Neural cell (in vitro differentiated cells): Measurements from ENCODE around the gene GPR15LG. TPM values are rescaled to one million over a fixed set of nuclear protein-coding genes. Genes with fewer than 3 reads are reported as not detected.

Source experiments
- H2AFZ ChIP-seq: fragments of 200-600, 300-800 bp; sonication (generic), shearing (Covaris generic); 2 replicates; pipeline ENCODE4 v1.6.0; 2014; ENCODE audit warnings: low read depth, mild to moderate bottlenecking, antibody characterized with exemption, low read length, moderate library complexity
- H3F3A ChIP-seq: fragments of 200-600 bp; shearing (Covaris generic); 2 replicates; pipeline ENCODE4 v1.6.1; 2016; ENCODE audit warnings: mild to moderate bottlenecking, moderate library complexity, mixed read lengths, antibody characterized with exemption, low read length; ENCODE audit not compliant: insufficient read depth, poor library complexity, severe bottlenecking
- H3K27ac ChIP-seq: fragments of 200-600, 300-800 bp; sonication (generic), shearing (Covaris generic); 2 replicates; pipeline ENCODE4 v1.5.1; 2014; ENCODE audit warnings: mild to moderate bottlenecking, low read length, moderate library complexity
- H3K27me3 ChIP-seq: fragments of 300-800, 200-600 bp; sonication (generic), shearing (Covaris generic); 2 replicates; pipeline ENCODE4 v1.6.0; 2014; ENCODE audit warnings: mild to moderate bottlenecking, low read depth, low read length, moderate library complexity; ENCODE audit not compliant: insufficient read depth
- H3K36me3 ChIP-seq: fragments of 300-800, 200-600 bp; sonication (generic), shearing (Covaris generic); 2 replicates; pipeline ENCODE4 v1.5.1; 2014; ENCODE audit warnings: mild to moderate bottlenecking, antibody characterized with exemption, low read length, moderate library complexity; ENCODE audit not compliant: insufficient read depth
- H3K4me2 ChIP-seq: fragments of 300-800, 200-600 bp; sonication (generic), shearing (Covaris generic); 2 replicates; pipeline ENCODE4 v1.6.0; 2014; ENCODE audit warnings: mild to moderate bottlenecking, low read length
- H3K4me3 ChIP-seq: fragments of 300-800, 200-600 bp; sonication (generic), shearing (Covaris generic); 2 replicates; pipeline ENCODE4 v1.5.1; 2014; ENCODE audit warnings: mild to moderate bottlenecking, low read length, moderate library complexity
- H3K79me2 ChIP-seq: fragments of 200-600 bp; shearing (Covaris generic); replicated peaks from 2 replicates; pipeline ENCODE4 v1.6.0; 2014; ENCODE audit warnings: mild to moderate bottlenecking, low read length, moderate library complexity; ENCODE audit not compliant: insufficient read depth
- H3K9ac ChIP-seq: fragments of 300-800, 200-600 bp; sonication (generic), shearing (Covaris generic); 2 replicates; pipeline ENCODE4 v1.6.1; 2016; ENCODE audit warnings: mild to moderate bottlenecking, low read length, mixed read lengths
- H3K9me2 ChIP-seq: fragments of 200-600 bp; shearing (Covaris generic); 2 replicates; pipeline ENCODE4 v1.6.1; 2016; ENCODE audit warnings: mild to moderate bottlenecking, low read length, mixed read lengths; ENCODE audit not compliant: insufficient read depth
- H3K9me3 ChIP-seq: fragments of 200-600, 300-800 bp; sonication (generic), shearing (Covaris generic); 2 replicates; pipeline ENCODE4 v1.6.1; 2016; ENCODE audit warnings: mild to moderate bottlenecking, mixed run types, low read length, moderate library complexity, mixed read lengths
- H4K20me1 ChIP-seq: fragments of 200-600 bp; shearing (Covaris generic); 2 replicates; pipeline ENCODE4 v1.6.1; 2016; ENCODE audit warnings: mild to moderate bottlenecking, mixed run types; ENCODE audit not compliant: insufficient read depth
- EP300 ChIP-seq: fragments of 450-650 bp; conservative IDR thresholded peaks from 2 replicates; pipeline ENCODE4 v1.6.1; 2014; ENCODE audit warnings: antibody characterized with exemption, mild to moderate bottlenecking, moderate library complexity; ENCODE audit not compliant: poor library complexity, severe bottlenecking
- EZH2 ChIP-seq: fragments of 200-600, 300-800 bp; shearing (Covaris generic), sonication (generic); IDR thresholded peaks from 2 replicates; pipeline ENCODE4 v1.6.1; 2014; ENCODE audit warnings: antibody characterized with exemption, low read length, borderline replicate concordance, mild to moderate bottlenecking; ENCODE audit not compliant: insufficient read depth, poor library complexity, severe bottlenecking
- MXI1 ChIP-seq: fragments of 450-650 bp; conservative IDR thresholded peaks from 2 replicates; pipeline ENCODE4 v1.6.1; 2014; ENCODE audit warnings: antibody characterized with exemption, mild to moderate bottlenecking; ENCODE audit not compliant: poor library complexity, severe bottlenecking
- POLR2AphosphoS5 ChIP-seq: IDR thresholded peaks from 2 replicates; pipeline ENCODE4 v1.6.1; 2012
- RAD21 ChIP-seq: fragments of 450-650 bp; conservative IDR thresholded peaks from 2 replicates; pipeline ENCODE4 v1.6.1; 2014; ENCODE audit warnings: antibody characterized with exemption, mild to moderate bottlenecking, moderate library complexity
- REST ChIP-seq: IDR thresholded peaks from 2 replicates; pipeline ENCODE4 v1.6.1; 2012; ENCODE audit warnings: borderline replicate concordance
- SMC3 ChIP-seq: fragments of 450-650 bp; conservative IDR thresholded peaks from 2 replicates; pipeline ENCODE4 v1.6.1; 2014; ENCODE audit warnings: antibody characterized with exemption, mild to moderate bottlenecking, moderate library complexity; ENCODE audit not compliant: poor library complexity
- TAF1 ChIP-seq: IDR thresholded peaks from 2 replicates; pipeline ENCODE4 v1.6.1; 2012; ENCODE audit warnings: low read depth
- polyA plus RNA-seq: library from polyadenylated mRNA; depleted of rRNA; stranded (reverse); fragments of >200 nt; gene quantifications from 2 replicates; pipeline ENCODE4 v1.2.3, GENCODE V29; 2014
- TF ChIP-seq, protein P1 (sequence below): fragments of 450-650 bp; IDR thresholded peaks from 2 replicates; pipeline ENCODE4 v1.5.1; 2014; ENCODE audit warnings: antibody characterized with exemption, mild to moderate bottlenecking, moderate library complexity; ENCODE audit not compliant: poor library complexity, severe bottlenecking

Gene GPR15LG
- polyA plus RNA-seq, 1 donor from 2014 or later = not detected

- TF ChIP-seq RAD21 (no peak), MXI1 (no peak), POLR2AphosphoS5 (no peak), EZH2 (no peak), TAF1 (no peak), REST (no peak), SMC3 (no peak), EP300 (no peak)
- TF ChIP-seq, protein P1, sequence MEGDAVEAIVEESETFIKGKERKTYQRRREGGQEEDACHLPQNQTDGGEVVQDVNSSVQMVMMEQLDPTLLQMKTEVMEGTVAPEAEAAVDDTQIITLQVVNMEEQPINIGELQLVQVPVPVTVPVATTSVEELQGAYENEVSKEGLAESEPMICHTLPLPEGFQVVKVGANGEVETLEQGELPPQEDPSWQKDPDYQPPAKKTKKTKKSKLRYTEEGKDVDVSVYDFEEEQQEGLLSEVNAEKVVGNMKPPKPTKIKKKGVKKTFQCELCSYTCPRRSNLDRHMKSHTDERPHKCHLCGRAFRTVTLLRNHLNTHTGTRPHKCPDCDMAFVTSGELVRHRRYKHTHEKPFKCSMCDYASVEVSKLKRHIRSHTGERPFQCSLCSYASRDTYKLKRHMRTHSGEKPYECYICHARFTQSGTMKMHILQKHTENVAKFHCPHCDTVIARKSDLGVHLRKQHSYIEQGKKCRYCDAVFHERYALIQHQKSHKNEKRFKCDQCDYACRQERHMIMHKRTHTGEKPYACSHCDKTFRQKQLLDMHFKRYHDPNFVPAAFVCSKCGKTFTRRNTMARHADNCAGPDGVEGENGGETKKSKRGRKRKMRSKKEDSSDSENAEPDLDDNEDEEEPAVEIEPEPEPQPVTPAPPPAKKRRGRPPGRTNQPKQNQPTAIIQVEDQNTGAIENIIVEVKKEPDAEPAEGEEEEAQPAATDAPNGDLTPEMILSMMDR = no peak
- H3K9me2 ChIP-seq = no peaks in the 10 kb centered on the region
Observed at GRCh38 chr10:84216834-84217233, 43.2 kb downstream of the GPR15LG start.

DNA sequence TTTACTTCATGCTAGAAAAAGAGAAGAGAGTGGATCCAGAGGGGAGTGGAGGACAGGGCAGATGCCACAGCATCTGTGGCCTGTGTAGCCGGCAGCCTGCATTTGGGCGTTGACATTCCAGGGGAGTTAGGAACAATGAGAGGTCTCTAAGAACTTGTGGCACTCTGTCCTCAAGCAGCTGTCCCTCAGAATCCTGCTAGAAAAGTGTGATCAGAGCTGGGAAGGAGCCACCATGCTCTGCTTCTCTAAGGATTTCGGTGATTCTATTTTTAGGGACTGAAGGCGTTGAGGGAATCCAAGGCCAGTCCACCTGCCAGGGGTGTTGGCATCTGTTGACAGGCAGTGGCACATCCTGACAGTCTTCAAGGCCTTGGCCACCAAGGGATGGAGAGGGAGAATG lies 44.1 kb downstream of the GPR15LG start:
- H3K27ac ChIP-seq = no peak overlapping the region
- no peaks in the 10 kb centered on the region for H3K79me2 ChIP-seq
- no peak overlapping the region for H3K4me2 ChIP-seq
- H3K9ac ChIP-seq = no peak overlapping the region
- no peaks in the 10 kb centered on the region for H3K36me3 ChIP-seq
- H3K4me3 ChIP-seq = no peak overlapping the region
- no peaks in the 10 kb centered on the region for H3K9me3 ChIP-seq
- no peaks in the 10 kb centered on the region for H4K20me1 ChIP-seq
- no peaks in the 10 kb centered on the region for H3K27me3 ChIP-seq
- no peaks in the 10 kb centered on the region for H3K9me2 ChIP-seq
- no peak overlapping the region for H2AFZ ChIP-seq
- H3F3A ChIP-seq = no peaks in the 10 kb centered on the region
- TF ChIP-seq TAF1 (no peak), SMC3 (no peak), RAD21 (no peak), POLR2AphosphoS5 (no peak), REST (no peak), EZH2 (no peak), EP300 (no peak), MXI1 (no peak)
- TF ChIP-seq, protein P1 = no peak

More at GRCh38 chr10:84216834-84217233, 43.2 kb downstream of the GPR15LG start:
- no peaks in the 10 kb centered on the region for H3K79me2 ChIP-seq
- H3K9me3 ChIP-seq = no peaks in the 10 kb centered on the region
- no peak overlapping the region for H3K27ac ChIP-seq
- H3K4me2 ChIP-seq = no peak overlapping the region
- no peaks in the 10 kb centered on the region for H3K27me3 ChIP-seq
- H3F3A ChIP-seq = no peaks in the 10 kb centered on the region
- H3K4me3 ChIP-seq = no peak overlapping the region
- H3K36me3 ChIP-seq = no peaks in the 10 kb centered on the region
- no peak overlapping the region for H2AFZ ChIP-seq
- no peak overlapping the region for H3K9ac ChIP-seq
- H4K20me1 ChIP-seq = no peaks in the 10 kb centered on the region
